GM18507 (cell line): Measurements from ENCODE around the gene MYL12A.
A peak's percentile ranks its signal among the peaks of the same experiment; 100 is the strongest.

Experiments
- DNase-seq: peaks from one replicate; pipeline ENCODE4 v3.0.0; 2011; ENCODE audit warnings: low read depth; ENCODE audit not compliant: insufficient read length; ENCODE audit errors: extremely low spot score
- FAIRE-seq: peaks from 2 replicates; lab custom pipeline; 2011; peaks lifted over from hg19 to GRCh38; lab: Jason Lieb, UNC

Gene MYL12A

GRCh38 chr18:3251249-3251962, 3.8 kb downstream of the MYL12A start:
- DNase-seq (no peak), FAIRE-seq (no peak)

- FAIRE-seq = no peak
Measured at GRCh38 chr18:3251963-3252277, 4.3 kb downstream of the MYL12A start.

GRCh38 chr18:3252843-3253242, 5.2 kb downstream of the MYL12A start:
- DNase-seq = no peak

More at GRCh38 chr18:3251963-3252277, 4.3 kb downstream of the MYL12A start:
- DNase-seq = no peak

GRCh38 chr18:3254725-3255124, 7.1 kb downstream of the MYL12A start:
- no peak for DNase-seq
- FAIRE-seq = no peak

More at GRCh38 chr18:3252843-3253242, 5.2 kb downstream of the MYL12A start:
- no peak for FAIRE-seq

- DNase-seq = no peak
- FAIRE-seq = peak; percentile 67
Measured at GRCh38 chr18:3255611-3256165, 8.1 kb downstream of the MYL12A start.

GRCh38 chr18:3256693-3257626, 9.4 kb downstream of the MYL12A start:
- FAIRE-seq (peak; percentile 67), DNase-seq (no peak)

GRCh38 chr18:3257627-3258120, 10.1 kb downstream of the MYL12A start:
- no peak for FAIRE-seq
- DNase-seq = no peak

GRCh38 chr18:3260995-3261372, 13.4 kb downstream of the MYL12A start:
- no peak for DNase-seq
- no peak for FAIRE-seq

- DNase-seq (peak; percentile 58), FAIRE-seq (peak; percentile 72)
Measured at GRCh38 chr18:3261373-3262233, 14.0 kb downstream of the MYL12A start, which contains the start of gene MYL12B. Gene MYL12B (plus strand): TSS chr18:3262133. CDS start chr18:3272899, 10,766 bp downstream.

- FAIRE-seq (peak; percentile 5), DNase-seq (no peak)
Measured at GRCh38 chr18:3262234-3263131, 14.9 kb downstream of the MYL12A start.

- FAIRE-seq (no peak), DNase-seq (no peak)
Measured at GRCh38 chr18:3263132-3263700, 15.6 kb downstream of the MYL12A start.

- no peak for DNase-seq
- no peak for FAIRE-seq
Measured at GRCh38 chr18:3264362-3264761, 16.8 kb downstream of the MYL12A start.

- FAIRE-seq = no peak
- DNase-seq = no peak
Measured at GRCh38 chr18:3265564-3266033, 18.0 kb downstream of the MYL12A start.

- DNase-seq = no peak
- FAIRE-seq = no peak
Measured at GRCh38 chr18:3266062-3266608, 18.5 kb downstream of the MYL12A start.

- DNase-seq = no peak
- FAIRE-seq = no peak
Measured at GRCh38 chr18:3268306-3268705, 20.7 kb downstream of the MYL12A start.

- FAIRE-seq (no peak), DNase-seq (no peak)
Measured at GRCh38 chr18:3269241-3269913, 21.8 kb downstream of the MYL12A start.

- no peak for FAIRE-seq
Measured at GRCh38 chr18:3269914-3270299, 22.3 kb downstream of the MYL12A start.

More at GRCh38 chr18:3269914-3270299, 22.3 kb downstream of the MYL12A start:
- DNase-seq = no peak
